ENCODE data around the gene MAGT1.
"Not testable (repeated sequence)": the region's sequence is repeated elsewhere in the genome, so short reads cannot be mapped to it uniquely, and the experiment has no call there.

MAGT1 gene

GRCh38 chrX:77925764-77926163 lies 30.5 kb upstream of the MAGT1 start:
- H3K4me3 ChIP-seq (ENCODE audit: low read depth, low read length): no peak overlapping the region
- TF ChIP-seq, protein P1, sequence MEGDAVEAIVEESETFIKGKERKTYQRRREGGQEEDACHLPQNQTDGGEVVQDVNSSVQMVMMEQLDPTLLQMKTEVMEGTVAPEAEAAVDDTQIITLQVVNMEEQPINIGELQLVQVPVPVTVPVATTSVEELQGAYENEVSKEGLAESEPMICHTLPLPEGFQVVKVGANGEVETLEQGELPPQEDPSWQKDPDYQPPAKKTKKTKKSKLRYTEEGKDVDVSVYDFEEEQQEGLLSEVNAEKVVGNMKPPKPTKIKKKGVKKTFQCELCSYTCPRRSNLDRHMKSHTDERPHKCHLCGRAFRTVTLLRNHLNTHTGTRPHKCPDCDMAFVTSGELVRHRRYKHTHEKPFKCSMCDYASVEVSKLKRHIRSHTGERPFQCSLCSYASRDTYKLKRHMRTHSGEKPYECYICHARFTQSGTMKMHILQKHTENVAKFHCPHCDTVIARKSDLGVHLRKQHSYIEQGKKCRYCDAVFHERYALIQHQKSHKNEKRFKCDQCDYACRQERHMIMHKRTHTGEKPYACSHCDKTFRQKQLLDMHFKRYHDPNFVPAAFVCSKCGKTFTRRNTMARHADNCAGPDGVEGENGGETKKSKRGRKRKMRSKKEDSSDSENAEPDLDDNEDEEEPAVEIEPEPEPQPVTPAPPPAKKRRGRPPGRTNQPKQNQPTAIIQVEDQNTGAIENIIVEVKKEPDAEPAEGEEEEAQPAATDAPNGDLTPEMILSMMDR (IDR thresholded peaks at IDR 0.05; ENCODE audit: borderline replicate concordance, insufficient read depth, low read depth, low read length): no peak

DNA sequence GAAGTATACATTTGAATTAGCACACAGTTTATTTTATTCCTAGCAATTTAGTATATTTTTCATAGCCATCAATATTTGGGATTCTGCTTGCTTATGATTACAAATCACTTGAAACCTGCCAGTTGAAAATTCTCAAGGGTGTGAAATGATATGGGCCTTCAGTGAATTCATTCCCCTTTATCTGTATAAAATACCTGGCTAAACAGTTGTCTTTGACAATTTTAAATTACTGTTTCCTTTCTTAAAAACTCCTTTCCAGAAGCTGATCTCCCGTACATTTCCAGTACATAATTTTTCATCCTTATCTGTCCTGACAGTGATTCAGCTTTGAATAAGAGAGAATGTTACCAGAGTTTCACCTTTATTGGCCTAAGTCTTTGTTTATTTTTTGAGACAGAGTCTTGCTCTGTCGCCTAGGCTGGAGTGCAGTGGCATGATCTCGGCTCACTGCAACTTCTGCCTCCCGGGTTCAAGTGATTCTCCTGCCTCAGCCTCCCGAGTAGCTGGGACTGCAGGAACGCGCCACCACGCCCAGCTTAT lies 29.2 kb upstream of the MAGT1 start:
- TF ChIP-seq, protein P1 (IDR thresholded peaks at IDR 0.05; ENCODE audit: borderline replicate concordance, insufficient read depth, low read depth, low read length): no peak

GRCh38 chrX:77922787-77923186 lies 27.6 kb upstream of the MAGT1 start:
- no peak overlapping the region for H3K4me3 ChIP-seq (ENCODE audit: low read depth, low read length)
- TF ChIP-seq, protein P1 (IDR thresholded peaks at IDR 0.05; ENCODE audit: borderline replicate concordance, insufficient read depth, low read depth, low read length): no peak

More for the DNA sequence above, 29.2 kb upstream of the MAGT1 start:
- no peak overlapping the region for H3K4me3 ChIP-seq (ENCODE audit: low read depth, low read length)

DNA sequence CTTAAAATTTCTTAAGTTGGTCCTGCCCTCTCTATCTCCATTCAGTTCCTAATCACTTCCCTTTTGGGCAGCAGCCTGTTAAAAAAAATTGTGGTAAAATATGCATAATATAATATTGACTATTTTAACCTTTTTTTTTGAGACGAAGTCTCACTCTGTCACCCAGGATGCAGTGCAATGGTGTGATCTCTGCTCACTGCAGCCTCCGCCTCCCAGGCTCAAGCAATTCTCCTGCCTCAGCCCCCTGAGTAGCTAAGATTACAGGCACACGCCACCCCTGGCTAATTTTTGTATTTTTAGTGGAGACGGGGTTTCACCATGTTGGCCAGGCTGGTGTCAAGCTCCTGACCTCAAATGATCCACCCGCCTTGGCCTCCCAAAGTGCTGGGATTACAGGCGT lies 24.1 kb upstream of the MAGT1 start:
- H3K4me3 ChIP-seq (ENCODE audit: low read depth, low read length): not testable (repeated sequence)

- TF ChIP-seq, protein P1 (IDR thresholded peaks at IDR 0.05; ENCODE audit: borderline replicate concordance, insufficient read depth, low read depth, low read length): no peak
- no peak overlapping the region for H3K4me3 ChIP-seq (ENCODE audit: low read depth, low read length)
Measured at GRCh38 chrX:77918568-77918967, 23.3 kb upstream of the MAGT1 start.

- H3K4me3 ChIP-seq (ENCODE audit: low read depth, low read length): no peak overlapping the region
- TF ChIP-seq, protein P1 (IDR thresholded peaks at IDR 0.05; ENCODE audit: borderline replicate concordance, insufficient read depth, low read depth, low read length): no peak
Measured at GRCh38 chrX:77917294-77917933, 22.2 kb upstream of the MAGT1 start.

- TF ChIP-seq, protein P1 (IDR thresholded peaks at IDR 0.05; ENCODE audit: borderline replicate concordance, insufficient read depth, low read depth, low read length): peak; percentile 65
- peak within 1 kb of the TSS; percentile 65 for H3K4me3 ChIP-seq (ENCODE audit: low read depth, low read length)
Measured at GRCh38 chrX:77910108-77910840, 15.0 kb upstream of the MAGT1 start, which contains the start of gene ATP7A. TSS of gene ATP7A (plus strand) at chrX:77910693. CDS start at chrX:77971642, 60,949 bp downstream.
